Subcutaneous abdominal adipose tissue (tissue), 5 donors: ENCODE data around the gene NTRK1.
"Not testable (repeated sequence)": the region's sequence is repeated elsewhere in the genome, so short reads cannot be mapped to it uniquely, and the experiment has no call there.

ENCODE experiments used
- H3K27ac ChIP-seq: one replicate; pipeline ENCODE4 v1.7.0; 2013; ENCODE audit warnings: low read depth, mild to moderate bottlenecking, inconsistent platforms, low read length, moderate library complexity
- H3K27me3 ChIP-seq, 5 donors: one replicate each; pipeline ENCODE4 v1.7.0; 2013; ENCODE audit warnings: low read length in 5 of 5, inconsistent platforms in 1 of 5; ENCODE audit not compliant: control insufficient read depth in 5 of 5, insufficient read depth in 4 of 5
- H3K36me3 ChIP-seq, 5 donors: one replicate each; pipeline ENCODE4 v1.7.0; 2013; ENCODE audit warnings: low read length in 5 of 5; ENCODE audit not compliant: control insufficient read depth in 5 of 5, insufficient read depth in 5 of 5
- H3K4me1 ChIP-seq, 5 donors: one replicate each; pipeline ENCODE4 v1.7.0; 2013; ENCODE audit warnings: low read length in 5 of 5, mild to moderate bottlenecking in 3 of 5, moderate library complexity in 1 of 5; ENCODE audit not compliant: control insufficient read depth in 5 of 5, insufficient read depth in 5 of 5
- H3K4me3 ChIP-seq, 5 donors: one replicate each; pipeline ENCODE4 v1.7.0; 2013; ENCODE audit warnings: low read length in 5 of 5, low read depth in 1 of 5
- H3K9ac ChIP-seq, 5 donors: one replicate each; pipeline ENCODE4 v1.7.0; 2013; ENCODE audit warnings: low read length in 5 of 5, mild to moderate bottlenecking in 4 of 5, moderate library complexity in 3 of 5
- H3K9me3 ChIP-seq, 5 donors: one replicate each; pipeline ENCODE4 v1.7.0; 2013; ENCODE audit warnings: low read length in 5 of 5; ENCODE audit not compliant: control insufficient read depth in 5 of 5
- donor health status: healthy.
- donor health status: healthy.
- donor health status: healthy.
- donor health status: healthy.
- donor health status: healthy.

Gene NTRK1

DNA sequence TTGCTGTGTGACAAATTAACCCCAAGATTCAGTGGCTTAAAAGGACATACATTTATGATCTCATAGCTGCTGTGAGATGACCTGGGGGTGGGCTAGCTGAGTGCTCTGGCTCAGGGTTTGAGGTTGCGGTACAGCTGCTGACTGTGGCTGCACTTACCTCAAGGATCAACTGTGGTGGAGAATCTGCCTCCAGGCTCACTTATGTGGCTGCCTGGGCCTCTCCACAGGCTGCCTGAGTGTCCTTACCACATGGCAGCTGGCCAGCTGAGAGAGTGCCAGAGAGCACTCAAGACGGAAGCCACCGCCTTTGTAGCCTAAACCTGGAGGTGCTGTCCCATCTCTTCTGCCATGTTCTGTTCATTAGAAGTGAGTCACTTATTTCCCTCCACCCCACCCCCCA lies 65.5 kb downstream of the NTRK1 start:
- no peaks in the 10 kb centered on the region for H3K9me3 ChIP-seq
- H3K36me3 ChIP-seq = no peaks in the 10 kb centered on the region
- H3K4me3 ChIP-seq = no peak overlapping the region
- H3K9ac ChIP-seq = no peak overlapping the region
- peaks cover 0 to 24% (median 17%) of the 10 kb centered on the region in 5 donors for H3K4me1 ChIP-seq
- H3K27ac ChIP-seq = no peak overlapping the region
- H3K27me3 ChIP-seq = peaks cover 49 to 71% (median 67%) of the 10 kb centered on the region in 5 donors

DNA sequence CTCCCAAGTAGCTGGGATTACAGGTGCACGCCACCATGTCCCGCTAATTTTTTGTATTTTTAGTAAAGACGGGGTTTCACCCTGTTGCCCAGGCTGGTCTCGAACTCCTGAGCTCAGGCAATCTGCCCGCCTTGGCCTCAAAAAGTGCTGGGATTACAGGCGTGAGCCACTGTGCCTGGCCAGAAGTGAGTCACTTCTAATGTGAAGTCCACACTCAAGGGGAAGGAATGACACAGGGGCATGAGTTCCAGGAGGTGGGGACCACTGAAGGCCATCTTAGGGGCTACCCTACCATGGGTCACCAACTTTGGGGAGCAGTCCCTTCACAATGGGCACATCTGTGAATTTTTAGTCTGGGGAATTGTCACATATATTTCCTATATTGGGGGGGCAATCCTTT lies 66.0 kb downstream of the NTRK1 start:
- Histone ChIP-seq H3K27me3 (peaks cover 46 to 66% (median 65%) of the 10 kb centered on the region in 5 donors), H3K4me1 (peaks cover 0 to 30% (median 22%) of the 10 kb centered on the region in 5 donors)
- H3K9ac ChIP-seq, H3K36me3 ChIP-seq, H3K4me3 ChIP-seq, H3K9me3 ChIP-seq, H3K27ac ChIP-seq: not testable (repeated sequence)

GRCh38 chr1:156927215-156928042 lies 66.8 kb downstream of the NTRK1 start:
- Histone ChIP-seq H3K9me3 (no peaks in the 10 kb centered on the region), H3K9ac (no peak overlapping the region), H3K27me3 (peaks cover 39 to 60% (median 58%) of the 10 kb centered on the region in 5 donors), H3K4me3 (peak overlapping the region in 3 of 5 donors; percentile 43 to 52 (median 43)), H3K4me1 (peaks cover 0 to 34% (median 26%) of the 10 kb centered on the region in 5 donors), H3K27ac (no peak overlapping the region), H3K36me3 (no peaks in the 10 kb centered on the region)

- Histone ChIP-seq H3K4me1 (peaks cover 0 to 34% (median 26%) of the 10 kb centered on the region in 5 donors), H3K4me3 (peak overlapping the region in 2 of 5 donors; percentile 43), H3K9me3 (no peaks in the 10 kb centered on the region), H3K36me3 (no peaks in the 10 kb centered on the region), H3K9ac (no peak overlapping the region), H3K27me3 (peaks cover 32 to 53% (median 51%) of the 10 kb centered on the region in 5 donors), H3K27ac (no peak overlapping the region)
Observed at GRCh38 chr1:156928043-156928602, 67.5 kb downstream of the NTRK1 start.

DNA sequence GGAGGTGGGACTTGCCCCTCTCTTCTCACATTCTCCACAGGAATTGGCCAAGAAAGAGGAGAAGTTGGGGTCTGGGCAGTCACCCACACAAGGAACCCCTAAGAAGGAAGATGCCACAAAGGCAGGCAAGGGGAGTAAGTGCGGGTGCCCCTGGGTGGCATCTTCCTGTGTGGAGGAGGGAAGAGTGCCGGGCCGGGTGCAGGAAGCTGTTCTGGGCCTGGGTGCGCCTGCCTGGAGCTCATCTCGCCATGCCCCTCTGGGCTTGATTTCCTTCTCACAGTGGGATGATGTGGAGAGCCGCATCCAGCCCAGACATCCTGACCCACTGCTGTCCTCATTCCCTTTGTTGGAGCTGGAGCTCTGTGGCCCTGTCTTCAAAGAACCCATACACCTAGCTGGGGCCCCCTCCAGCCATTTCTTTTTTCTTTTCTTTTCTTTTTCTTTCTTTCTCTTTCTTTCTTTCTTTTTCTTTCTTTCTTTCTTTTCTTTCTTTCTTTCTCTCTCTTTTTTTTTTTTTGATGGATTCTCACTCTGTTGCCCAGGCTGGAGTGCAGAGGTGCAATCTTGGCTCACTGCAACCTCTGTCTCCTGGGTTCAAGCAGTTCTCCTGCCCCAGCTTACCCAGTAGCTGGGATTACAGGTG lies 69.1 kb downstream of the NTRK1 start:
- H3K27me3 ChIP-seq = peaks cover 25 to 41% (median 37%) of the 10 kb centered on the region in 5 donors
- no peaks in the 10 kb centered on the region for H3K9me3 ChIP-seq
- H3K4me1 ChIP-seq = peaks cover 0 to 24% (median 18%) of the 10 kb centered on the region in 5 donors
- no peak overlapping the region for H3K27ac ChIP-seq
- H3K9ac ChIP-seq = no peak overlapping the region
- H3K36me3 ChIP-seq = peaks cover 0 to 5% (median 0%) of the 10 kb centered on the region in 5 donors
- no peak overlapping the region for H3K4me3 ChIP-seq

GRCh38 chr1:156930483-156930882 lies 69.8 kb downstream of the NTRK1 start:
- peaks cover 0 to 12% (median 7%) of the 10 kb centered on the region in 5 donors for H3K36me3 ChIP-seq
- no peak overlapping the region for H3K27ac ChIP-seq
- no peaks in the 10 kb centered on the region for H3K9me3 ChIP-seq
- H3K27me3 ChIP-seq = peaks cover 18 to 33% (median 29%) of the 10 kb centered on the region in 5 donors
- no peak overlapping the region for H3K4me3 ChIP-seq
- no peak overlapping the region for H3K9ac ChIP-seq
- peaks cover 0 to 24% (median 18%) of the 10 kb centered on the region in 5 donors for H3K4me1 ChIP-seq
